ENCODE results near the gene SCN9A.
A peak's percentile ranks its signal among the peaks of the same experiment; 100 is the strongest.
"Not testable (repeated sequence)": the region's sequence is repeated elsewhere in the genome, so short reads cannot be mapped to it uniquely, and the experiment has no call there.

Gene SCN9A

DNA sequence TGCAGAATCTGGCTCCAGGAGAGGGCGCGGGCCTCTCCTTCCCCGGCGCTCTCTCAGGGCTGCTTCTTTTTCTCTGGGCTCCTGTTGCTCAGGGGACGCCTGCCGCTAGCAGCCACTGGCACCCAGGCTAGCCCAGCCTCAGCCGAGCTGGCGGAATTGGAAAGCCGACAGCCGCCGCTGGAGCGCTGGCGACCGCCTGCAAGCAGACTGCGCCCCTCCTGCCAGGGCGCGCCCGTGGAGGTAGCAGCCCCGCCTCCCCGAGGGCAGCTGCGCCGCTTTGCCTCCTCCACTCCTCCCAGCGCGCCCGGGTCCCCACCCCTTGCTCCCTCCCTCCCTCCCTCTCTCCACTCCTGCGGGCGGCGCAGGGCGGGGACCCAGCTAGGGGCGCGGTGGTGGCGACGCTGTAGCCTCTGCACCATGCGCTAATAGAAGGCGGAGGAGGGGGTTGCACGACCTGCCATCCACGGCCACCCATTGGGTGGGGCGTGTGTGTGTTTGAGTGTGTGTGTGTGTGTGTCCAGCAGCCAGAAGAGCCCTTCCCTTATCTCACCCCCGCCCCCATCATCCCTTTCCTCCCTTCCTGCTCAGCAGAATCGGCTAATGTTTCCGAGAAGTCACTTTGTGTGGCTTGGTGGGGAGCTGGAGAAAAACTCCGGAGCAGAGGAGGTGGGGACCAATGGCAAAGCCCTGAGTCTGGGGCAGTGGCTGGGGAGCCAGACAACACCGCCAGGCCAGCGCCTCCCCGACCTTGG, at the start of gene SCN9A:
SCN9A (minus strand) TSS at position 209 of the 752 bp plus-strand sequence. CDS start 64,188 bp downstream, outside the sequence.
- DNase-seq, result peak; percentile 84 to 87

DNA sequence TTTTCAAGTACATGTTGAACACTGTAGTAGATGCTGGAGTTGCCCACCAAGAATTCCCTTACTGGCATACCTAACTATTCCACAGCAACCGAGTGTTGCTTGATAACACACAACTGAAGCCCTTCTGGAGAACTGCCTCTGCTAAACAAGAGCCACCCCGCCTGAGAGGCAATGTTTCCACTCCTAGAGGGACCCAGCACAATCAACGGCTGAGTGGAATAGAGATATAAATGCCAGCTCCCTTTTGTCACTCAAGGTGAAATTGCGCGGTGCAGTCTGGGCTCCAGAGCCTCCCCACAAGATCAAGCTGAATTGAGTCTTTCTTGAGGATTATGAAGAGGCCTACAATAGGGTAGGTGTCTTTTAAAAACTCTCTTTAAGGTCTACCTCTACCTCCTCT, 49.1 kb upstream of the SCN9A start:
- DNase-seq, result no peak

DNA sequence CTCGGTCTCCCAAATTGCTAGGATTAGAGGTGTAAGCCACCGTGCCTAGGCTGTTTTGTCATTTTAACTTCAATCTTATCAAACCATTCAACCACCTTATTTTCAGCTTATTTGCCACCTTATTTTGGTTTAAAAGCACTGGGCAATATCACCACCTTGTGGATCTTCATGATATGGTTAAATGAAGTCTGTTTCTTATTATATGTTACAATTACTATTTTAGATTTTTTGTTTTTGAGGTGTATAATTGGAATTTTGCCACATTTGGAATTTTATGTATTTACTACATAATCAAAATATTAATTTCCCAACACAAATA, 43.8 kb upstream of the SCN9A start:
- peak; percentile 8 to 10 for DNase-seq

DNA sequence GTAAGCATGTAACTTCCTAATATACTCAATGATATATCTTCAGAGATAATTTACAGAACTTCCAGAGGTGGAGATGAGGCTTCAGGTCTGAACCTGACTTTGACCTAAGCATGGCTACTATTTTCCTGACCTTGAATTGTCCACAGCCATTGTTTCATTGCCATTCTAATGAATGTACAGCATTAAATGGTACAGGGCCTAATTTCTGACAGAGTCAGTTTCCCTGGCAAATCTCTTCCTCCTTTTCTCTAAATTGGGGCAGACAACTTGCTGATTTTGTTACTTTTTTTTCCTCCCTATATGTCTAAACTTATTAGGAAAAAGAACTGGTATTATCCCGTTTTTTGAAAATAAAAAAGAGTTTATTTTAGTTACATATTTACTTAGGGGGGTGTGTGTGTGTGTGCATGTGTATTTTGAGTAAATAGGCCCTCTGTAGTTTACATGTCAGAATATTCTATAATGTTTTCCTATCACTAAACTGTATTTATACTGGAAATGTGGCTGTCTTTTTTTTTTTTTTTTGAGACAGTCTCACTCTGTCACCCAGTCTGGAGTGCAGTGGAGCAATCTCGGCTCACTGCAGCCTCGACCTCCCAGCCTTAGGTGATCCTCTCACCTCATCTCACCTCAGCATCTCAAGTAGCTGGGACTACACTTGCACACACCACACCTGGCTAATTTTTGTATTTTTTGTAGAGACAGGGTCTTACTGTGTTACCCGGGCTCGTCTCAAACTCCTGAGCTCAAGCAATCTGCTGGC, 43.3 kb upstream of the SCN9A start:
- DNase-seq, result no peak

DNA sequence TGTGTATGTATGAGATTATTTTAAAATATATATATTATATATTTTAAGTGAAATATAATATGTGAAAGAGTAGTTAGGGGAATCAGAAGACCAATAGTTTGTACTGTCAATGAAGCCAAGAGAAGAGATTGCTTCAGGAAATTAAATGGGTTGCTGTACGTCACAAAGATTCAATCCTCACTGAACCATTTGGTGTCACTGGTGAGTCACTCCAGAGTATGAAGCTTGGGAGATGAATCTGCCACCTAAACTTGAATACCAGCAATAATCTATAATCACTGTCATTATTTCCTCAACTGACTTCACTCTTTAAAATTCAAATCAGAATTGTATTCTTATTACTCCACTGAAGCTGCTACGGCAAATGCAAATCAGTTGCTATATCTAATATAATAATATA, 41.9 kb upstream of the SCN9A start:
- no peak for DNase-seq

DNA sequence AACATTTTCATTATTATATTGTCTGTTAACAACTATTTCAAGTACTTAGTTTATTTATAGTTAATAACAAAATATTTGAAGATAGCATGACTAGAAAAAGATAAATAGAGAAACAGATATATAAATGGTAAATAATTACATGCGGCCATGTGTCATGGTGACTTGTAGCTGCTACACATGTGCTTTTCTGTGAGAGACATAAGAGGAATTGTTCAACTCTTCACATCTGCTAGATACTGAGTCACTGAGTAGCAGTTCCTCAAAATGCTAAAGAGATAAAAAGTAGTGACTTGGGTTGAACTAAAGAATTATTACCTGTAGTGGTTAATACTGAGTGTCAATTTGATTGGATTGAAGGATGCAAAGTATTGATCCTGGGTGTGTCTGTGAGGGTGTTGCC, 37.5 kb upstream of the SCN9A start:
- no peak for DNase-seq

DNA sequence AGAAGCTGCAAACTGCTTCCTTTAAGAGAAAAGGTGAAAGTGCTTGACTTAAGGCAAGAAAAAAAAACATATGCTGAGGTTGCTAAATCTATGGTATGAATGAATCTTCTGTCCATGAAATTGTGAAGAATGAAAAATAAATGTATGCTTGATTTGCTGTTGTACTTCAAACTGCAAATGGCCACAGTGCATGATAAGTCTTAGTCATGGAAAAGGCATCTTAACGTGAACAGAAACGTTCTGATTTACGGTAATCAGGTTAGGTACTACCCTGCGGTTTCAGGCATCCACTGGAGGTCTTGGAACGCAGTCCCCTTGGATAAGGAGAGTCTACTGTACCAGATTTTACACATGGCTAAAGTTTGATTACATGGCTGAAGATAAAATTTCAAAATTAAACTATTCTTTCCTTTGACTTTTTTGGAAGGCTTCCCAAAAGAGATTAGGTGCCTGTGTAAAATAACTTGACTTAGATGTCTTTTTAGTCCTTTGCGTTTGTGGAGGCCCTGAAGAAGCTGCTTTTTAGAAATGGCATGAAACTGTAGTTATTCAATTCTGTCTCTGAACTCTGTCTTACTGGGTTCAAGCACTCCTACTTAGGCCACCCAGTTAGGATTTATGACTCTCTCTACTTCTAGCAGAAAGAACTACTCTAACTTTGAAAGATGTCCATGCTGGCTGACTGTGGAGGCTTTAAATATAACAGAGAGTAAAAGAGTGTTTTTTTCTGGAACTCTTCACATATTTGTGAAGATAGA, 35.9 kb upstream of the SCN9A start:
- no peak for DNase-seq

DNA sequence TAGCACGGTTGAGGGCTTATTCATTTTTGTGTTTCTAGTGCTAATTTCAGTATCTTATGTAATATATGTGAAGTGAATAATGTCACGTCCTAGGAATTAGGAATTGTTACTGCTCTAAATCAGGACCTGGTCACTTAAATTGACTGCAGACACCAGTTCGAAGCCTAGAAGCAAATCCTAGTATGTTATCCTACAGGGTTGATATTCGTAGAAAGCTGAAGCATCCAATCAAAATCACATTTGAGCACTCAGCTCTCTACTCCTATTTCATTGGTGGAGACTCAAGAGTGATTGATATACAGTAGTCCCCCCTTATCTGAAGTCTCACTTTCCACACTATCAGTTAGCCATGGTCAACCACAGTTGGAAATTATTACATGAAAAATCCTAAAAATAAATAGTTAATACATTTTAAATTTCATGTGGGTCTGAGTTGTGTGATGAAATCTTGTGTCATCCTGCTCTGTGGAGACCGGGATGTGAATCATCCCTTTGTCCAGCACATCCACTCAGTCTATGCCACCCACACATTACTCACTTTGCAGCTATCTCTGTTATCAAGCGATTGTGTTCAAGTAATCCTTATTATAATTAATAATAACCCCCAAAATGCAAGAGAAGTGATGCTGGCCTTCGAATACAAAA, 35.2 kb upstream of the SCN9A start:
- DNase-seq, result no peak

DNA sequence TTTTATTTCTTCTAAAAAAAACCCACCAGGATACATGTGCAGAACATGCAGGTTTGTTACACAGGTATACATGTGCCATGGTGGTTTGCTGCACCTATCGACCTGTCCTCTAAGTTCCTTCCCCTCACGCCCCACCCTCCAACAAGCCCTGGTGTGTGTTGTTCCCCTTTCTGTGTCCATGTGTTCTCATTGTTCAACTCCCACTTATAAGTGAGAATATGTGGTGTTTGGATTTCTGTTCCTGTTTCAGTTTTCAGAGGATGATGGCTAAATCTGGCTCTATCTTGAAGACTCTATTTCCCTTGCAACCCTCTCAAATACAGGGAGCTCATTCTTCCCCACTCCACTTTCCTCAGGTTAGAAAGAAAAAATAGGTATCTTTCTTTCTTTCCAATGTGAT, 32.0 kb upstream of the SCN9A start:
- not testable (repeated sequence) for DNase-seq

DNA sequence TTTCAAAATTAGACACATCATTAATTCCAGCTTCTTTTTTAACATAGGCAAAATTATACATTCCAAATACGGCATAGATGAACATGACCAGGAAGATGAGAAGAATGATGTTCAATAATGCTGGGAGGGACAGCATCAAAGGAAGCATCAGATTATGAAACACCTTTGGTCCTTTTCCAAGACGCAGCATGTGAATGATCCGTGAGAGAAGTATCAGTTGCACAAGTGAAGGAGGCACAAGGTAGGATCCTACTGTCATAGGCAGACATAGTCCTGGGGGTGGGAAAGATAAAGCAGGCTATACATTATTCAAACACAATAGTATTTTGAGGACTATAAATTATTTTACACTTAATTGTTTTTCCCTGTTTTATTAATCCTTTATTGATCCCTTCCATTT, 30.6 kb upstream of the SCN9A start:
- DNase-seq, result no peak

DNA sequence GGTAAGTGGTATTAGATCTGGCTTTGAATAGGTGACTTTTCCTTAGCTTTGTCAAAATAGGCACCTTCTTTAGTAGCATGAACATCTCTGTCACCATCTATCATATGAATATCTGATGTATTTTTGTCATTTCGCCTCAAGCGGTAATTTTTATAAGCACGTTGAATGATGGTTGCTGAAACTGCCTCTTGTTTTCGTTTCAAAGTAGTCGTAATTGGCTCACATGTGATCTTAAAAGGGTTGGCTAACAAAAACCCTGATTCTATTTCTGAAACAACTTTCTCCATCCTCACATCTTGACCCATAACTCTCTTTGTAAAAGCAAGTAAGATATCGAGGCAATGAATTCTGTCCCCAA, 29.8 kb upstream of the SCN9A start:
- DNase-seq, result no peak

DNA sequence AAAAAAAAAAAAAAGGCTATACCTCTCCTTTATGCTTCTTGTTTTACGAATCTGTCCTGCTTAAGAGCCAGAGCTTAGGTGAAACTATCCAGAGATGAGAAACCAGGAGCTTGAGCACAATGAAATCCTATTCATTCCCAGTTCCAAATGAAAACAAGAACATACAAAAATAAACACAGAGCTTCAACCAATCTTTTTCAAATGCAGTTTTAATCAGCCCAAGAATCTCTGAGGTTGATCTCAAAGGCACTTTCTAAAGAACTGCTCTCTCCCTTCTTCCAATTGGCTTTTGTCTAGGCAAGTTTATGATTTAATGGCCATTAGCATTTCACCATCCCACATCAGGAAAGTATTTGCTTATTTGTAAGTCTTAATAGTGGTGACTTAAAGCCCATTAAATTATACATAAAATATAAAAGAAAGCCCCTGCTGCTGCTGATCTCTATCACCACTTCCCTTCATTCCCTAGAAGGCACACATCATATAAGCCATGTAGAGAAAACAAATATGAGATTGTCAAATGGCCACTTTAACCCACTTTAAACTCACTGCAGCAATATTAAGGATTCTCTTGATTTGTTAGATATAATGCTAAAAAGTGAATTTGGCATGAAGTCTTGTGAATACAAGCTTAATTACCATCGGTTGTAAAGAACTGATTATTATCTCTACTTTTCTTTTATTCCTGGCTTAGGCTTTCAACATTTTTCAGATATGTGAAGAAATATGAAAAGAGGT, 29.3 kb upstream of the SCN9A start:
- DNase-seq, result no peak

DNA sequence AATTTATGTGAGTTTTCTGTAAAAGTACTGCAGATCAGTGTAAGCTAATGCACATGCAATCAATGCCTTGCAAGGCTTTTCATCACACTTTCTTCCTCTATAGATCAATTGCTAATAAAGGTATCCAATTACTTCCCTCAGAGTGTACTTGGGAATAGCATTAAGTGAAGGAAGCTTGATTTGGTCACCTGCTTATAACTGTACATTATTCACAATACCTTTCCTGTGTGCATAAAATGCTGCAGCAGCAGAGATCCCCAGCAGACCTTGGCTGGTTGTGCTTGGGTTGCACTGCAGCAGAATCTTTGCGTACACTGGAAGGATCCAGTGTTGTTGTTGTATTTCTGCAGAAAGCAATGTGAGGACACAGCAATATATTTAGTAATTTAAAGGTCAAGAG, 18.5 kb upstream of the SCN9A start:
- DNase-seq, result no peak

DNA sequence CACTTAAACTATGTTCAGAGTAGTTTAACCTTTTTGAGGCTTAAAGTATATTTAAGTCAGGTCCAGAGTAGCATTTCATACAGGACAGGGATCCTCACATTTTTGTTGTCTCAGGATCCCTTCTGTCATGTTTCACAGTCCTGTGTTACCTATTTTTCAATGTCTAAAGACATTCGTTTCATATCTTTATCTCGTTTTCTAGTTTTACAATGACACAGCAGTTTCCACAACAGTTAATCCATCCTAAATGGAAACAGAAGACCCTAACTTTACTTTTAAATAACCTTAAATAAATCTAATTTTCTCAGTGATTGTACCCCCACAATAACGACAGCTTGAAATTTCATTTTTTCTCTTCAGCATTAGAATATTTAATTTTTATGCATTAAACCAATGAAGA, 17.3 kb upstream of the SCN9A start:
- DNase-seq, result no peak

DNA sequence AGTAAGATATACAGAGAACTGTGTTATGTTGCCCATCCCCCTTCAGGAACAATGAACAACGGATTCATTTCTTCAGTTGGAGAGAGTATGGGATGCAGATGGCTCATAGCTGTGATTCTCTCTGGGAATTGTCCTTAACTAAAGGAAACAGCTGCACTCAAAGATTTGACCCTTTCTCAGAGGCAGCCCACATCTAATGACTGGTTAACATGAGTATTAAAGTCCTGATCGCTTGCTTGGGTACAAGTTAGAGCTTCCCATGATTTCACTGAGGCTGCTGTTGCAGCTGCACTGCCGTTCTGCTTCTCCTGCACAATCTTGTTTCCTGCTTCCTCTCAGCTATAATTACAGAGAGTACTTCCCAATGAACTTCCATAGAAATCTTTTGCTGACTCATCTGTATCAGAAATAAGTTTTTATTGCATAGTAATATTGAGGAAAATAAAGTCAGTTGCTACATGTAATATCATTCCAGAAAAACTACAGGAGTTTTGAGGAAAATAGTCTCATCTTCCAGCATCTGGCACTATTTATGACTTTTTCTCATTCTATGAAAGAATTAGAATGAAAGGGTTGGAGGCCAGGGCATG, 12.8 kb upstream of the SCN9A start:
- no peak for DNase-seq

DNA sequence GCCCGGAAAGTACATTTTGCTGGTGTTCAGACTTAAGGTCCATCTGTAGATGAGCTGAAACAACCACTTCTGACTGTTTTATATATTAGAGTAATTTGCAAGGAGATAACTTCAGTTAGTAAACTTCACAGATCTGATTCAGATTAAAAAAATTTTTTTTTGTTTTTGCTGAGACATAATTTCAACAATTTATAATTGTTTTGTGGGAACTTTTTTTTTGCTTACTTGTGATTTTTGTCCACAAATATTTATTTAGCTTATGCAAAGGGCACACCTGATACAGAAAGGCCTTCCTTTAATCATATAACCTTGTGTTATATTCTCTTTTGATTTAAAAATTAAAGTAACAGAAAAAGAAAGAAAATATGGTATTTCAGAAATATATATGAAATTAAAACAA, 9.6 kb upstream of the SCN9A start:
- DNase-seq, result no peak

DNA sequence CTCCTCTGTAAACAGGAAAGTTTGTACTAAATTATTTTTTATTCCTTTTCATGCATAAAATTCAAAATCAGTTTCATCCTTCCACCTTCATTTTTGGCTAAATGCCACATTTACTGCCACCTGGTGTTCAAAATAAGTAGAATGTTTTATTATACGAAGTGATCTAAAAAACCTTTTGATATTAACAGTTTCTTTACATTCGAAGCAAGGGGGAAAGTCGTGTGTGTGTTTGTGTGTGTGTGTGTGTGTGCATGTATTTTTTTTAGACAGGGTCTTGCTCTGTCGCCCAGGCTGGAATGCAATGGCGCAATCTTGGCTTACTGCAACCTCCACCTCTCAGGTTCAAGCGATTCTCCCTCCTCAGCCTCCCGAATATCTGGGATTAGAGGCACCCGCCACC, 9.0 kb upstream of the SCN9A start:
- DNase-seq, result no peak

DNA sequence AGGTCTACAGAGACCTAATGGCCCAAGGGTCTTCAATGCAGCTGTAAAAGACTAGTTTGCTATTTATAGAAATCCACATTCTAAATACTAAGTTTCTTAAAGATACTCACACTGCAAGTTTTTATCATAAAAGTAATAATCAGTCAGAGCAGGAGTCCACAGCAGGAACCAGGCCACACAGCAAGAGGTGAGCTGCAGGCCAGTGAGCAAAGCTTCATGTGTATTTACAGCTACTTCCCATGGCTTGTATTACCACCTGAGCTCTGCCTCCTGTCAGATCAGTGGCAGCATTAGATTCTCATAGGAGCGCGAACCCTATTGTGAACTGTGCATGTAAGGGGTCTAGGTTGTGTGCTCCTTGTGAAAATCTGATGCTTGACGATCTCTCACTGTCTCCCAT, 6.7 kb upstream of the SCN9A start:
- DNase-seq, result no peak

DNA sequence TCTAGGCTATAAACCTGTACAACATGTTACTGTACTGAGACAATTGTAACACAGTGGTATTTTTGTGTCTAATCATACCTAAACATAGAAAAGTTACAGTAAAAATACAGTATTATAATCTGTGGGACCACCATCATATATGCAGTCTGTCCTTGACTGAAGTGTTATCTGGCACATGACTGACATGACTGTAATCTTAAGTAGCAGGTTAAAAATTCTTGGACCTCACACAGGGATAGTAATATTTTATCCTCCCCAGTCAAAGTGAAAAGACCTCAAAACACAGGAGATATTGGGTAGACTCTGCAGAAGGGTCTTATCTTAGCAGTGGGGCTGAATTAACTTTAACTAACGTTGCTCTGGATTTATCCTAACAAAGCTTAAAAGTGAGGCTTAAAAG, 4.9 kb upstream of the SCN9A start:
- no peak for DNase-seq

DNA sequence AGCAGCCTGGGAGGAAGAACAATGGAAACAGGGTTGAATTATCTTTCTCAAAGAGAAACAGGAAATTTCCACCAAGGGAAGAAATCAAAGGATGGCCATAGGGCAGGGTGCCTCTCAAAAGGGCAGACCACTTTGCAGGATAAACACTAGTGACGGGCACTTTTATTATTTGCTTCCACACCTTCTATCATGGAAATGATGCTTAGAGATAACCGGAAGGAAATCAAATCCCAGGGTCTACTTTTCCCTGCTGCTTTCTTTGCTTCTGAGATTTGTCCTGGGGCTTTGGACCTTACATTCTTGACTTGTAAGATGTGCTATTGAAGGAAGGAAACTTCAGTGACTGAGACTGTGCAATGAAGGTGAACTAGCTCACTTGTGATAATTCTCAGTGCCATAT, 1.1 kb upstream of the SCN9A start:
- no peak for DNase-seq

DNA sequence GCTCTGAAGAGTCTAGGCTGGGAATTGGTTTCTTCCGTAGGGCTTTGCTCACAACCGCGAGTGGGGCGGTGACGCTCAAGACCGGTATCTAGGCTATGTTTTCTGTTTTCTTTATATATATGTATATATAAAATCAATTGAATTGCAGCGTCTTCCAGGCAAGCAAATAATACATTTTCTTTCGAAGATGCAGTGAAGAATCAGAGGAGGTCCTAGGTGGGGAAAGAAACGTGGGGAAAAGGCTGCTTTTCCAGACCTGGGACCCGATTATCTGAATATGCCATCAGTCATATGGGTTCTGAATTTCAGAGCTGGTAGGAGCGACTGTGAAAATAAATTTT, 714 bp upstream of the SCN9A start:
- no peak for DNase-seq

DNA sequence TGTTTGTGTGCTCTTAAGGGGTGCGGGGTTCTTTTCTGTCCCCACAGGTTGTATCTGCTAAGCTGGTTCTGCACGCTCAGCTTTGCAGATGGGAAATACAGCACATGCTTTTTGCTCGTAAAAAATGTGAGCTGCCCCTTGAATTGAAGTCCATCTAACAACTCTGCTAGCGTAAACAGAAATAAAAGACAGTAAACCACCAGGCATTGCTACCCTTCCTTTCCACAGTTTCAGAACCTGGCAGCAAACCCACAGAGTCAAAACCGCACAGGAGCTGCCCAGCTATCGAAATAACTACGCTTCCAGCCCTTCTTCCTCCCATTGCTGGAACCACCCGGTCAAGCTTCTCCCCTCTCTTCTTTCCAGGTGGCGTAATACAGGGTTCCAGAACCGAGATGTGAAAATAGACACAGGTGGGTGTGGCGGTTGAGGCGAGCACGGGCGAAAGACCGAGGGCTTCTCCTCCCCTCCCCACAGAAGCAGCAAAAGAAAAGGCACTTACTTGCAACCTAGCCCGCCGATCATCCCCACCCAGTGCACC, 479 bp downstream of the SCN9A start:
- peak; percentile 49 to 60 for DNase-seq
